A673 (cell line): ENCODE measurements around the gene ISOC2. TPM values are rescaled to one million over a fixed set of nuclear protein-coding genes. Genes with fewer than 3 reads are reported as not detected.

Source experiments
- BruUV-seq: library from RNA; stranded (reverse); fragments of 400-500 nt; replicated peaks from 2 replicates; lab custom pipeline; 2021; lab: Mats Ljungman, UMichigan
- CTCF ChIA-PET: fragments of 300-600 bp; sonication (Branson Sonifier 250); formaldehyde crosslinking; loops from one replicate; lab custom pipeline; 2022; ENCODE audit warnings: antibody characterized with exemption; lab: Charles Lee
- POLR2A ChIA-PET: fragments of 300-600 bp; sonication (Branson Sonifier 250); formaldehyde crosslinking; loops from one replicate; lab custom pipeline; 2022; ENCODE audit warnings: antibody characterized with exemption; ENCODE audit not compliant: low non-redundant PET; lab: Charles Lee
- DNase-seq: peaks from one replicate; pipeline ENCODE4 v3.0.0-alpha.2; 2015; ENCODE audit warnings: low spot score
- H3K27ac ChIP-seq: fragments of 200-600 bp; sonication (generic); 2 replicates; pipeline ENCODE4 v1.5.1; 2016; ENCODE audit warnings: mixed run types, low read depth, mild to moderate bottlenecking, mixed read lengths, antibody characterized with exemption, low read length; ENCODE audit not compliant: poor library complexity, severe bottlenecking
- H3K27me3 ChIP-seq: fragments of 200-600 bp; sonication (generic); replicated peaks from 2 replicates; pipeline ENCODE4 v1.6.1; 2017; ENCODE audit warnings: mixed run types, low read depth, mild to moderate bottlenecking, mixed read lengths, antibody characterized with exemption, low read length; ENCODE audit not compliant: insufficient read depth, poor library complexity
- H3K36me3 ChIP-seq: fragments of 200-600 bp; sonication (generic); 2 replicates; pipeline ENCODE4 v1.6.1; 2016; ENCODE audit warnings: mixed run types, mild to moderate bottlenecking, mixed read lengths, antibody characterized with exemption, low read length; ENCODE audit not compliant: insufficient read depth, poor library complexity, severe bottlenecking
- H3K4me1 ChIP-seq: fragments of 200-600 bp; sonication (generic); 2 replicates; pipeline ENCODE4 v1.6.1; 2017; ENCODE audit warnings: mixed run types, mild to moderate bottlenecking, mixed read lengths, antibody characterized with exemption, low read length; ENCODE audit not compliant: insufficient read depth, poor library complexity, severe bottlenecking
- H3K4me3 ChIP-seq: fragments of 200-600 bp; sonication (generic); 2 replicates; pipeline ENCODE4 v1.5.1; 2016; ENCODE audit warnings: low read depth, mixed run types, mild to moderate bottlenecking, mixed read lengths, low read length; ENCODE audit not compliant: poor library complexity, severe bottlenecking
- H3K9me3 ChIP-seq: fragments of 200-600 bp; sonication (generic); 2 replicates; pipeline ENCODE4 v1.6.1; 2016; ENCODE audit warnings: mixed run types, low read depth, mild to moderate bottlenecking, mixed read lengths, antibody characterized with exemption, low read length; ENCODE audit not compliant: poor library complexity, severe bottlenecking
- CTCF ChIP-seq: fragments of 300-800, 200-600 bp; sonication (generic); conservative IDR thresholded peaks from 2 replicates; pipeline ENCODE4 v1.5.1; 2017; ENCODE audit warnings: low read depth, mild to moderate bottlenecking, antibody characterized with exemption, low read length, moderate library complexity, mixed read lengths
- EZH2 ChIP-seq: fragments of 200-600 bp; sonication (generic); IDR thresholded peaks from 2 replicates; pipeline ENCODE4 v1.6.1; 2017; ENCODE audit warnings: borderline replicate concordance, low read depth, mild to moderate bottlenecking, mixed read lengths, antibody characterized with exemption, low read length; ENCODE audit not compliant: poor library complexity, severe bottlenecking
- intact Hi-C: fragments of 100-400 bp; cut with micrococcal nuclease; formaldehyde crosslinking; loops from one replicate; pipeline ENCODE4 v1.10.0; 2022; ENCODE audit not compliant: unreplicated experiment
- total RNA-seq: library from RNA; stranded (reverse); gene quantifications from 2 replicates; pipeline ENCODE4 v1.2.3, GENCODE V29; 2021

Gene ISOC2
- total RNA-seq, 1 experiment from 2014 or later, result 33.2 TPM

- peaks cover 54% of the 10 kb centered on the region for H3K27me3 ChIP-seq
- ChIA-PET POLR2A (no interaction called here), CTCF (no interaction called here)
- intact Hi-C loops, result no loop called here
- H3K9me3 ChIP-seq, result no peaks in the 10 kb centered on the region
- BruUV-seq, result no TSS peak
- H3K4me3 ChIP-seq, result no peak within 1 kb of the TSS
- H3K27ac ChIP-seq, result no peak within 1 kb of the TSS
- DNase-seq, result peak; percentile 46
- peaks cover 20% of the 10 kb centered on the region for H3K4me1 ChIP-seq
- TF ChIP-seq CTCF, result no peak
- TF ChIP-seq EZH2, result no peak
- no peaks in the 10 kb centered on the region for H3K36me3 ChIP-seq
These were observed 18.2 kb downstream of the ISOC2 start, which contains the start of gene SHISA7 for GRCh38 chr19:55443045-55443823. Gene SHISA7, minus strand, starts transcription at chr19:55443300. Its CDS starts 437 bp downstream, at chr19:55442863.

GRCh38 chr19:55442372-55442961 is 19.0 kb downstream of the ISOC2 start:
- TF ChIP-seq EZH2, result no peak
- no peak for TF ChIP-seq CTCF
- Histone ChIP-seq H3K4me1 (peaks cover 20% of the 10 kb centered on the region), H3K27ac (no peak overlapping the region), H3K4me3 (no peak overlapping the region), H3K9me3 (no peaks in the 10 kb centered on the region), H3K27me3 (peaks cover 54% of the 10 kb centered on the region), H3K36me3 (no peaks in the 10 kb centered on the region)
- ChIA-PET POLR2A (no interaction called here), CTCF (interaction anchor here (0.5 kb wide), 1 partner anchor 189 kb away, joined by 4 read pairs; no protein-coding TSS in a partner anchor)
- DNase-seq, result no peak
- no TSS peak for BruUV-seq
- intact Hi-C loops, result no loop called here

GRCh38 chr19:55441692-55442321 is 19.6 kb downstream of the ISOC2 start:
- no peak for TF ChIP-seq CTCF
- peak; percentile 63 for TF ChIP-seq EZH2
- CTCF ChIA-PET, result interaction anchor here (0.5 kb wide), 1 partner anchor 189 kb away, joined by 4 read pairs; no protein-coding TSS in a partner anchor
- Histone ChIP-seq H3K27me3 (peaks cover 51% of the 10 kb centered on the region), H3K27ac (no peak overlapping the region), H3K4me3 (no peak overlapping the region), H3K9me3 (no peaks in the 10 kb centered on the region), H3K4me1 (peaks cover 20% of the 10 kb centered on the region), H3K36me3 (no peaks in the 10 kb centered on the region)
- DNase-seq, result no peak
- intact Hi-C loops, result no loop called here
- POLR2A ChIA-PET, result no interaction called here
- BruUV-seq, result no TSS peak
